Activated T-cell treated with anti-CD3 and anti-CD28 coated beads, Interleukin-2, amount 50 U/mL, for 72 hours (primary cell): ENCODE results near the gene CDC5L. TPM values are rescaled to one million over a fixed set of nuclear protein-coding genes. Genes with fewer than 3 reads are reported as not detected.
"Not testable (repeated sequence)": the region's sequence is repeated elsewhere in the genome, so short reads cannot be mapped to it uniquely, and the experiment has no call there.

ENCODE experiments used
- ATAC-seq, 2 donors: fragments of 150-1000 bp; cut with Tn5 transposase; replicated peaks in 1 of 2; 2 replicates each; pipeline ENCODE4 v1.10.0; 2021; ENCODE audit warnings: moderate library complexity in 2 of 2, mild to moderate bottlenecking in 1 of 2
- DNase-seq, 2 donors: peaks; one replicate each; pipeline ENCODE4 v3.0.0; 2021 to 2022; ENCODE audit warnings: mixed read lengths in 1 of 2
- H3K27ac Mint-ChIP-seq: one replicate; pipeline ENCODE4 v1.8.0; 2022; ENCODE audit warnings: mild to moderate bottlenecking, moderate library complexity, mixed read lengths
- H3K27me3 Mint-ChIP-seq: one replicate; pipeline ENCODE4 v1.8.0; 2022; ENCODE audit warnings: low read depth, mixed read lengths
- H3K36me3 Mint-ChIP-seq, 2 donors: one replicate each; pipeline ENCODE4 v1.8.0; 2022; ENCODE audit warnings: mixed read lengths in 2 of 2, mild to moderate bottlenecking in 1 of 2; ENCODE audit not compliant: insufficient read depth in 2 of 2
- H3K4me1 Mint-ChIP-seq: one replicate; pipeline ENCODE4 v1.8.0; 2022; ENCODE audit warnings: low read depth, mixed read lengths
- H3K4me3 Mint-ChIP-seq, 2 donors: one replicate each; pipeline ENCODE4 v1.8.0; 2022; ENCODE audit warnings: mild to moderate bottlenecking in 2 of 2, mixed read lengths in 2 of 2, moderate library complexity in 2 of 2
- H3K9me3 Mint-ChIP-seq, 2 donors: one replicate each; pipeline ENCODE4 v1.8.0; 2022; ENCODE audit warnings: mixed read lengths in 2 of 2
- total RNA-seq, 2 donors: library from RNA; stranded (reverse); gene quantifications; one replicate each; pipeline ENCODE4 v1.2.3, GENCODE V29; 2022

CDC5L gene
- total RNA-seq, 2 donors from 2014 or later: 17.9 to 19.3 TPM

DNA sequence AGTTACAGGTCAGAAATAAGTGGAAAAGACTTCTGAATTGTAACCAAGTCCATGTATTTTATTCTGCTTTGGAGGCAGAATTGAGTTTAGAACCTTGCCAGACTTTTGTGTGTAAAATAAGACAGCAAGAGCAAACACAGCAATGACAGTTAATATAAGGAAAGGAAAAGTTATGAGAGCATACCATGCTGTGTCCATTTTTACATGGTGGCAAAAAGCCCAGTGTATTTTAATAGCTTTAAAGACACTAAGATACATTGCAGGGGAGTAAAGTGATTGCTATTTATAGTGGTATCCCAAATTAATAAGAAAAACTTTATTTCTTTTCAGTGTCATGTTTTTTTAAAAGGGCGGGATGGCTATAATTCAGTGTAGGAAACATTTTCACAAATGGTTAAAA lies 45.2 kb downstream of the CDC5L start:
- no peak overlapping the region for H3K27ac Mint-ChIP-seq
- H3K4me1 Mint-ChIP-seq: no peaks in the 10 kb centered on the region
- no peaks in the 10 kb centered on the region for H3K27me3 Mint-ChIP-seq
- peaks cover 0 to 18% of the 10 kb centered on the region in 2 donors for H3K36me3 Mint-ChIP-seq
- DNase-seq (no peak), ATAC-seq (no peak)
- H3K4me3 Mint-ChIP-seq: no peak overlapping the region
- H3K9me3 Mint-ChIP-seq: no peaks in the 10 kb centered on the region

DNA sequence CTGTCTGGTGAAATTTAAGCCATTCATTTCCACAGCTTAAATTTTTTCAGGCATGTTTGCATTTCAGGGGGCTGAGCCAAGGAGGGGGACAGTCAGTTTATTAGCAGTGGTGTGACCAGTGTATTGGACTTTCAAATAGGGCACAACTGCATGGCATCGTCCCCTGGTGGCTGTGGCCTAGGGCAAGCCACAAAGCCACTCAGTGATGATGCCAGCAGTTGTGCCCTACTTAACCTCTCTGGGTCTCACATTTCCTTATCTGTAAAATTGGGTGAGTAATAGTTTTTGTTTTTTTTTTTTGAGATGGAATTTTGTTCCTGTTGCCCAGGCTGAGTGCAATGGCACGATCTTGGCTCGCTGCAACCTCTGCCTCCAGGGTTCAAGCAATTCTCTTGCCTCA lies 48.0 kb downstream of the CDC5L start:
- Mint-ChIP-seq H3K4me3 (no peak overlapping the region), H3K36me3 (peaks cover 0 to 28% of the 10 kb centered on the region in 2 donors), H3K4me1 (no peaks in the 10 kb centered on the region), H3K27me3 (no peaks in the 10 kb centered on the region), H3K27ac (no peak overlapping the region), H3K9me3 (no peaks in the 10 kb centered on the region)
- ATAC-seq: no peak
- no peak for DNase-seq

DNA sequence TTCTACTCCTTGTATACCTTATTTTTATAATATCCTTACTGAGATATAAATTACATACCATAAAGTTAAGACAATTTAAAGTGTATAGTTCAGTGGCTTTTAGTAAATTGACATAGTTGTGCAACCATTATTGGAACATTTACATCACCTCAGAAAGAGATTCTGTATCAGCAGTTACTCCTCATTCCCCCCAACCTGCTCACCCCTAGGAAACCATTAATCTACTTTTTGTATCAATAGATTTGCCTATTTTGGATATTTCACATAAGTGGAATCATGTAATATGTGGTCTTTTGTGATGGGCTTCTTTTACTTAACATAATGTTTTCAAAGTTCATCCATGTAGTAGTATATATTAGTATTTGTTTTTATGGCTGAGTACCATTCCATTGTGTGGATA lies 51.3 kb downstream of the CDC5L start:
- H3K27ac Mint-ChIP-seq: no peak overlapping the region
- H3K4me1 Mint-ChIP-seq: no peaks in the 10 kb centered on the region
- no peaks in the 10 kb centered on the region for H3K27me3 Mint-ChIP-seq
- H3K4me3 Mint-ChIP-seq: no peak overlapping the region
- H3K36me3 Mint-ChIP-seq: peaks cover 18 to 42% of the 10 kb centered on the region in 2 donors
- no peak for DNase-seq
- ATAC-seq: no peak
- H3K9me3 Mint-ChIP-seq: peaks cover 9 to 10% of the 10 kb centered on the region in 2 donors

DNA sequence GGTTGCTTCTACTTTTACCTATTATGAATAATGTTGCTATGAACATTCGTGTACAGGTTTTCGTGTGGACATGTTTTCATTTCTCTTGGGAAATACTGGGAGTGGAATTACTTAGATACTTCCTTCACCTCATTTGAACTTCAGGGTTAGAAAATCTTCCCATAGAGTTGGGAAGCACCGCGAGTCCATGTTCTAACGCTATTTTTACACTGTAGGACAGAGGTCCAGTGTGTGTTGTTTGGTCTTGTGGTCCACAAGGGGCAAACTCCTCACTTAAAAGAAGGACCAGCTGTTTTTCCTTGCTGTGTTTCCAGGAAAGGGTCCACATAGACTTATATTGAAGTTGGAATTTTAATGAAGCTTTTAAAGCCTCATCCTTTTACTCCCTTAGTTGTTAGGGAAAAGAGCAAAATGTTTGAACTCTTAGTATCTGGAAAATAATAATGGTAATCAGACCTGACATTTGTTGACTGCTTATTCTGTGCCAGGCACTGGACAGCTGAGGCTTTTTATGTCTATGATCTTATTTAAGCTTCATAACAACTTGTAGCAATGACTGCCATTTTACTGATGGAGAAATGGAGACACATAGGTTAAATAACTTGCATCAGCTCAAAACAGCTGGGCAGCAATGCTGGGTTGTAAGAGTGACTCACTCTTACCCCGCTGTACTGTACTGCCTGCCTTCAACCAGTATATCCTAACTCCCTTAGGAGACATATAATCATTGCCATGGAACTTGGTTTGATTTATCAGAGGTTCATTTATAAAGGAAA lies 52.0 kb downstream of the CDC5L start:
- Mint-ChIP-seq H3K36me3 (peaks cover 22 to 46% of the 10 kb centered on the region in 2 donors), H3K4me3 (no peak overlapping the region), H3K27me3 (no peaks in the 10 kb centered on the region), H3K9me3 (peaks cover 9 to 11% of the 10 kb centered on the region in 2 donors), H3K27ac (peak overlapping the region; percentile 33), H3K4me1 (no peaks in the 10 kb centered on the region)
- ATAC-seq (no peak), DNase-seq (no peak)

DNA sequence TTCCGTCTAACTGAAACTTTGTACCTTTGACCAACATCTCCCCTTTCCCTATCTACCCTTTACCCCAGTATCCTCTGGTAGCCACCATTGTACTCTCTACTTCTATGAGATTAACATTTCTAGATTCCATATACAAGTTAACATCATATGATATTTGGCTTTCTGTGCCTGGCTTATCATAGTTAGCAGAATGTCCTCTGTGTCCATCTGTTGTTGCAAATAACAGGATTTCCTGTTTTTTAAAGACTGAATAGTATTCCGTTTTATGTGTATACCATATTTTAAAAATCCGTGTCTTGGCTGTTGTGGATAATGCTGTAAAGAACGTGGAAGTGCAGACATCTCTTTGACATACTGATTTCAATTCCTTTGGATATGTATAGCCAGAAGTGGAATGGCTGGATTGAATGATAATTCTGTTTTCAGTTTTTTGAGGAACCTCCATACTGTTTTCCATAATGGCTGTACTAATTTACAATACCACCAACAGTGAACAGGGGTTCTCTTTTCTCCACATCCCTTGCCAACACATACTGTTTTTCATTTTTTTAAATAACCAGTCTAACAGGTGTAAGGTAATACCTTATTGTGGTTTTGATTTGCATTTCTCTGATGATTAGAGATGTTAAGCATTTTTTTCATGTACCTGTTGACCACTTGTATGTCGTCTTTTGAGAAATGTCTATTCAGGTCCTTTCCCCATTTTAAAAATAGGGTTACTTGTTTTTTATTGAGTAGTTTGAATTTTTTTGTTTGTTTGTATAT lies 53.8 kb downstream of the CDC5L start:
- no peak overlapping the region for H3K4me3 Mint-ChIP-seq
- DNase-seq (no peak), ATAC-seq (no peak)
- peaks cover 9 to 11% of the 10 kb centered on the region in 2 donors for H3K9me3 Mint-ChIP-seq
- H3K27me3 Mint-ChIP-seq: no peaks in the 10 kb centered on the region
- H3K27ac Mint-ChIP-seq: no peak overlapping the region
- H3K36me3 Mint-ChIP-seq: peaks cover 22 to 50% of the 10 kb centered on the region in 2 donors
- no peaks in the 10 kb centered on the region for H3K4me1 Mint-ChIP-seq

GRCh38 chr6:44442236-44442635 lies 54.7 kb downstream of the CDC5L start:
- Mint-ChIP-seq H3K27me3 (no peaks in the 10 kb centered on the region), H3K4me1 (no peaks in the 10 kb centered on the region)
- no peak for ATAC-seq

GRCh38 chr6:44442833-44443444 lies 55.4 kb downstream of the CDC5L start:
- no peaks in the 10 kb centered on the region for H3K4me1 Mint-ChIP-seq
- peaks cover 22 to 50% of the 10 kb centered on the region in 2 donors for H3K36me3 Mint-ChIP-seq
- DNase-seq: no peak
- H3K27me3 Mint-ChIP-seq: no peaks in the 10 kb centered on the region
- H3K27ac Mint-ChIP-seq: no peak overlapping the region
- peaks cover 9 to 11% of the 10 kb centered on the region in 2 donors for H3K9me3 Mint-ChIP-seq
- ATAC-seq: no peak
- H3K4me3 Mint-ChIP-seq: no peak overlapping the region

More at GRCh38 chr6:44442236-44442635, 54.7 kb downstream of the CDC5L start:
- Mint-ChIP-seq H3K4me3 (no peak overlapping the region), H3K36me3 (peaks cover 22 to 50% of the 10 kb centered on the region in 2 donors), H3K27ac (no peak overlapping the region), H3K9me3 (peaks cover 9 to 11% of the 10 kb centered on the region in 2 donors)
- DNase-seq: no peak

DNA sequence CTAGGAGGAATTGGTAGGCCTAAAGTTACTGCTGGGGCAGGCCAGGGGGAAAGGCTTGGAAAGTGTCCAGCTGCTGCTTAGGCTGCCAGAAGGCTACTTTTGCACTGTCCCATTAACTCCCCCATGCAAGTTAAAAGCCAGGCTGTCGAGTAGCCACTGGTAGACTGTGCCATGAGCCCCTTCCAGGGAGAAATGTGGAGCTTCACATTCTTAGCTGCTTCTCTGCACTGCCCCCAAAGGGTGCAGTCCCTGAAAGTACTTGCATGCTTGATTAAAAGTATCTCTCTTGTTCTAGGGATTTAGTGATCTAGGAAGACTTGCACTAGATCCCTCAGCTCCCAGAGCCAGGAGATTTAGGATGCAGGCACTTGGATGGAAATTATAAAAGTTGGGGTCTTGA lies 57.3 kb downstream of the CDC5L start:
- no peak for DNase-seq
- Mint-ChIP-seq H3K4me1 (no peaks in the 10 kb centered on the region), H3K4me3 (no peak overlapping the region), H3K27ac (no peak overlapping the region), H3K36me3 (peaks cover 22 to 43% of the 10 kb centered on the region in 2 donors), H3K9me3 (peaks cover 9 to 11% of the 10 kb centered on the region in 2 donors), H3K27me3 (no peaks in the 10 kb centered on the region)
- ATAC-seq: no peak

- H3K9me3 Mint-ChIP-seq: peaks cover 4 to 9% of the 10 kb centered on the region in 2 donors
- H3K4me3 Mint-ChIP-seq: no peak overlapping the region
- no peaks in the 10 kb centered on the region for H3K4me1 Mint-ChIP-seq
- peaks cover 17 to 34% of the 10 kb centered on the region in 2 donors for H3K36me3 Mint-ChIP-seq
- H3K27ac Mint-ChIP-seq: no peak overlapping the region
- no peaks in the 10 kb centered on the region for H3K27me3 Mint-ChIP-seq
- ATAC-seq: peak in 1 of 2 donors; percentile 44
- no peak for DNase-seq
Measured at GRCh38 chr6:44446626-44447300, 59.3 kb downstream of the CDC5L start.

DNA sequence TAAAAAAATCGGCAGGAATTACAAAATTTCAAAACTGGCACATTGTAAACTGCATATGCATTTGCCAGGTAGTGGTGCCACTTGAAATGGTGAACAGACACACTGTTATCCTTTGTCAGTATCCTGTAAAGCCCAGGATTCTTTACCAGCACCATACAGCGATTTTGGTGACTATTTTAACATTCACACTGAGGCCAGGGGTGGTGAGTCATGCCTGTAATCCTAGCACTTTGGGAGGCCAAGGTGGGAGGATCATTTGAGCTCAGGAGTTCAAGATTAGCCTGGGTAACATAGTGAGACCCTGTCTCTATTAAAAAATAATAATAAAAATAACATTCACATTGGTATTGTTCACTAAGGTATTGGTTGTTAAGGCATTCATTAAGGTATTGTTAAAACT lies 61.7 kb downstream of the CDC5L start:
- not testable (repeated sequence) for H3K27me3 Mint-ChIP-seq, H3K9me3 Mint-ChIP-seq, ATAC-seq, H3K4me3 Mint-ChIP-seq, H3K27ac Mint-ChIP-seq, DNase-seq, H3K4me1 Mint-ChIP-seq
- peaks cover under 1 to 13% of the 10 kb centered on the region in 2 donors for H3K36me3 Mint-ChIP-seq

GRCh38 chr6:44451803-44452695 lies 64.5 kb downstream of the CDC5L start:
- Mint-ChIP-seq H3K4me1 (peaks cover 8% of the 10 kb centered on the region), H3K36me3 (peaks cover 0 to 5% of the 10 kb centered on the region in 2 donors), H3K27ac (peak overlapping the region; percentile 67), H3K4me3 (no peak overlapping the region), H3K27me3 (no peaks in the 10 kb centered on the region), H3K9me3 (no peaks in the 10 kb centered on the region)
- no peak for ATAC-seq
- DNase-seq: no peak

DNA sequence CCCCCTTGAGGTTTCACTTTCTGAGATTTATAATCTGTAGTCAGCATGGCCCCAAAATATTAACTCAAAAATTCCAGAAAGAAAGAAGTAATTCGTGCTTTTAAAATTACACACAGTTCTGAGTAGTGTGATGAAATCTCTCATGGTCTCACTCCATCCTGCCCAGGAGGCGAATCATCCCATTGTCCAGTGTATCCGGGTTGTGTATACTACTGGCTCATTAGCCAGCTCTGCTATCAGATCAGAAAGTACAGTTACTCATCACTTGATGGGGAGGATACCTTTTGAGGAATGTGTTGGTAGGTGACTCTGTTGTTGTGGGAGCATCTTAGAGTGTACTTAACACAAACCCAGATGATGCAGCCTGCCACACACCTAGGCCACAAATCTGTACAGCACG lies 65.2 kb downstream of the CDC5L start:
- Mint-ChIP-seq H3K4me3 (no peak overlapping the region), H3K27ac (peak overlapping the region; percentile 67), H3K4me1 (peaks cover 8% of the 10 kb centered on the region), H3K36me3 (peaks cover 0 to 5% of the 10 kb centered on the region in 2 donors), H3K9me3 (no peaks in the 10 kb centered on the region), H3K27me3 (no peaks in the 10 kb centered on the region)
- ATAC-seq (no peak), DNase-seq (no peak)
